Neural progenitor cell (in vitro differentiated cells): Measurements from ENCODE around the gene C1QL4.

ENCODE experiments used
- EZH2phosphoT487 ChIP-seq: fragments of 200-600 bp; sonication (generic); IDR thresholded peaks from 2 replicates; pipeline ENCODE4 v1.6.1; 2017; ENCODE audit warnings: antibody characterized with exemption
- TF ChIP-seq, protein P1 (sequence below): fragments of 200-600 bp; sonication (generic); IDR thresholded peaks from 2 replicates; pipeline ENCODE4 v1.5.1; 2017; ENCODE audit warnings: antibody characterized with exemption, mild to moderate bottlenecking

DNA sequence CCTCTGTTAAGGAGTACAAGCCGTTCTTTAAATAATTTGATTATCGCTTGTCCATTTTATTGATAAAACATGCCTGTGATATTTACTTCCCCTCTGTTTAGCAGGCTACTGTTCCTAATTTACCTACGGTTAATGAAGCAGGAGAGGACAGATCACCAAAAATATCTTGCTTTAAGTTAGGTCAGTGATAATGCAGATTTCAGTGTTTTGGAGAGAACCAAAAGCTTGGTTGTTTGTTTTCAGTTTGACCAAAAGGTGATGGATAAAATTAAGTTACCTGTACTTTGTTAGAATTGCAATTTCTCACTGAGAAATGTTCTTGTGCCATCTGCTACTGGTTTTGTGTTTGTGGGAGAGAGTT is 31.2 kb upstream of the C1QL4 start:
- TF ChIP-seq, protein P1, sequence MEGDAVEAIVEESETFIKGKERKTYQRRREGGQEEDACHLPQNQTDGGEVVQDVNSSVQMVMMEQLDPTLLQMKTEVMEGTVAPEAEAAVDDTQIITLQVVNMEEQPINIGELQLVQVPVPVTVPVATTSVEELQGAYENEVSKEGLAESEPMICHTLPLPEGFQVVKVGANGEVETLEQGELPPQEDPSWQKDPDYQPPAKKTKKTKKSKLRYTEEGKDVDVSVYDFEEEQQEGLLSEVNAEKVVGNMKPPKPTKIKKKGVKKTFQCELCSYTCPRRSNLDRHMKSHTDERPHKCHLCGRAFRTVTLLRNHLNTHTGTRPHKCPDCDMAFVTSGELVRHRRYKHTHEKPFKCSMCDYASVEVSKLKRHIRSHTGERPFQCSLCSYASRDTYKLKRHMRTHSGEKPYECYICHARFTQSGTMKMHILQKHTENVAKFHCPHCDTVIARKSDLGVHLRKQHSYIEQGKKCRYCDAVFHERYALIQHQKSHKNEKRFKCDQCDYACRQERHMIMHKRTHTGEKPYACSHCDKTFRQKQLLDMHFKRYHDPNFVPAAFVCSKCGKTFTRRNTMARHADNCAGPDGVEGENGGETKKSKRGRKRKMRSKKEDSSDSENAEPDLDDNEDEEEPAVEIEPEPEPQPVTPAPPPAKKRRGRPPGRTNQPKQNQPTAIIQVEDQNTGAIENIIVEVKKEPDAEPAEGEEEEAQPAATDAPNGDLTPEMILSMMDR = no peak
- TF ChIP-seq EZH2phosphoT487 = no peak
